ENCODE measurements around the gene SUSD4.

The SUSD4 gene

DNA sequence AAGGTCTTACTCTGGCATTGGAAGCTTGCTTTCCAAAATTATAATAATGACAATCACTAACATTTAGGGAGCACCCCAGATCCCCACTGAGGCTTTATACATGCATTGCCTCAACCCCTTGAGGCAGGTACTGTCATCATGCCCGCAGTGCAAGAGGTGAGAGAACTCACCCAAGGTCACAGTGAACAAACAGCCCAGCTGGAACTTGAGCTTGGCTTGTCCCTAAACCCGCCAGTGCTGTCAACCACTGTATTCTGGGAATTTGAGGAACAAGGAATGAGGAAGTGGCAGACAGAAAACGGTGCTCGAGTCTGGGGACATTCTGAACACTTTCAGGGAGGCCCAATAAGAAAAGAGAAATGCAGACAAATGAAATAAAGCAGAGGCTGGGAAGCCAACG is 186.3 kb downstream of the SUSD4 start:
- DNase-seq (ENCODE audit: low spot score) = no peak
- no peak overlapping the region for H3K27ac ChIP-seq
- TF ChIP-seq, protein P1, sequence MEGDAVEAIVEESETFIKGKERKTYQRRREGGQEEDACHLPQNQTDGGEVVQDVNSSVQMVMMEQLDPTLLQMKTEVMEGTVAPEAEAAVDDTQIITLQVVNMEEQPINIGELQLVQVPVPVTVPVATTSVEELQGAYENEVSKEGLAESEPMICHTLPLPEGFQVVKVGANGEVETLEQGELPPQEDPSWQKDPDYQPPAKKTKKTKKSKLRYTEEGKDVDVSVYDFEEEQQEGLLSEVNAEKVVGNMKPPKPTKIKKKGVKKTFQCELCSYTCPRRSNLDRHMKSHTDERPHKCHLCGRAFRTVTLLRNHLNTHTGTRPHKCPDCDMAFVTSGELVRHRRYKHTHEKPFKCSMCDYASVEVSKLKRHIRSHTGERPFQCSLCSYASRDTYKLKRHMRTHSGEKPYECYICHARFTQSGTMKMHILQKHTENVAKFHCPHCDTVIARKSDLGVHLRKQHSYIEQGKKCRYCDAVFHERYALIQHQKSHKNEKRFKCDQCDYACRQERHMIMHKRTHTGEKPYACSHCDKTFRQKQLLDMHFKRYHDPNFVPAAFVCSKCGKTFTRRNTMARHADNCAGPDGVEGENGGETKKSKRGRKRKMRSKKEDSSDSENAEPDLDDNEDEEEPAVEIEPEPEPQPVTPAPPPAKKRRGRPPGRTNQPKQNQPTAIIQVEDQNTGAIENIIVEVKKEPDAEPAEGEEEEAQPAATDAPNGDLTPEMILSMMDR (conservative IDR thresholded peaks at IDR 0.05; ENCODE audit: low read depth) = no peak
- ChIA-PET CTCF (interaction anchor here (0.5 kb wide), 1 partner anchor 305 kb away, joined by 4 read pairs; no protein-coding TSS in a partner anchor), POLR2A (ENCODE audit: low non-redundant PET) (no interaction called here)

DNA sequence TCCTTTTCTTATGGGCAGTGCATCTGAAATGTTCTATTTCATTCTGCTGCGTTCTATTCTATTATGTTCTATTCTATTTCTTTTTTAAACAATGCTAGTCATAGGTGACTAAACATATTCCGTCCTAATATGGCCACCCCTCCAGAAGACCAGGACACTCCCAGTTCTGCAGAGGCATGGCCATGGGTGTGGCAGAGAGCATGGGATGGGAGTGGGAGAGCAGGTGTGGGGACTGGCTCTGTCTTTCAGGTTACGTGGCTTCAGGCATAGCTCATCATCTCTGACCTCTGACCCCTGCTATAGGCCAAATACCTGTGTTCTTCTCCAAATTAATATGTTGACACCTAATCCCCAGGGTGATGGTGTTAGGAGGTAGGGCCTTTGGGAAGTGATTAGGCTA is 187.5 kb downstream of the SUSD4 start:
- H3K27ac ChIP-seq = no peak overlapping the region
- ChIA-PET POLR2A (ENCODE audit: low non-redundant PET) (no interaction called here), CTCF (interaction anchor here (0.6 kb wide), 1 partner anchor 426 kb away, joined by 3 read pairs; no protein-coding TSS in a partner anchor)
- DNase-seq (ENCODE audit: low spot score) = peak; percentile 23
- TF ChIP-seq, protein P1 (conservative IDR thresholded peaks at IDR 0.05; ENCODE audit: low read depth) = no peak

DNA sequence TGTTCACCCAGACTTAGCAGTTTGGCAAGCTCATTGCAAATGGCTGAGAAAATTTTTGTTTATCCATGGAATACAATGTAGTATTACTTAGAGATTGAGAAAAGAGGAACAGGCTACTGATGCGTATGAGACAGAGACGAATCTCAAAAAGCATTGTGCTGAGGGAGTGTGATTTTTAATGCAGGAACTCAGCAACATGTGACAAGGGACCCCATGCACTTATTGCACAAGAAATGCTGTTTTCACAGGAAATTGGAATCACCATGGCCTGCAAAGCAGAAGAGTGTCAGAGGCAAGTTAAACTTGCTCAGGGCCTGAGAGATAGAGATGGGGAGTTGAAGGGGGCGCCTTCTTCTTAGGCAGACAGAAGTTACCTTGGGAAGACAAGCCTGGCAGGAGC is 188.3 kb downstream of the SUSD4 start:
- DNase-seq (ENCODE audit: low spot score) = no peak
- ChIA-PET CTCF (interaction anchor here (0.6 to 0.9 kb wide), 3 partner anchors 18 to 425 kb away, joined by 3 to 4 read pairs (median 3); no protein-coding TSS in a partner anchor), POLR2A (ENCODE audit: low non-redundant PET) (no interaction called here)
- H3K27ac ChIP-seq = no peak overlapping the region
- TF ChIP-seq, protein P1 (conservative IDR thresholded peaks at IDR 0.05; ENCODE audit: low read depth) = no peak

DNA sequence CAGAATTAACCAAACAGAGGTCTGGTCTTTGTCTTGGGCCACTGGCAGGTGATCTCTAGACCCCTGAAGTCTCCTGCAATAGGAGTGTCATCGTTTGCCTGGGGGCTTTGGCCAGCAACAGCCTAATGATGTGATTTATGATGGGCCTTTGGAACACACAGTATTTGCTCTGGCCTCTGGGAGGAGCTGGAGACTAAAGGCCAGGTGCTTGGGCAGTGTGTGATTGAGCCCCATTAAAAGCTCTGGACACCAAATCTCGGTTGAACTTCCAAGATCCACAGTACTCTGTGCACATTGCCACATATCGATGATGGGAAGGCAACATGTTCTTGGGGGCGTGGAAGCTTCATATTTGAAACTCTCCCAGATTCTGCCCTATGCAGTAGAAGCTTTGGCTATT is 188.9 kb downstream of the SUSD4 start:
- no peak overlapping the region for H3K27ac ChIP-seq
- ChIA-PET CTCF (interaction anchor here (0.7 to 0.9 kb wide), 3 partner anchors 17 to 183 kb away, joined by 3 to 4 read pairs (median 3); no protein-coding TSS in a partner anchor), POLR2A (ENCODE audit: low non-redundant PET) (no interaction called here)
- DNase-seq (ENCODE audit: low spot score) = no peak
- TF ChIP-seq, protein P1 (conservative IDR thresholded peaks at IDR 0.05; ENCODE audit: low read depth) = no peak

All from RWPE1 (cell line).